Adrenal gland (tissue), 5 donors: Measurements from ENCODE around the gene RPN1.

ENCODE experiments used
- POLR2A ChIP-seq, 2 donors: fragments of 450-650 bp; IDR thresholded peaks; one replicate each; pipeline ENCODE4 v1.6.1; 2017; ENCODE audit warnings: antibody characterized with exemption in 2 of 2, mild to moderate bottlenecking in 2 of 2, moderate library complexity in 1 of 2
- TF ChIP-seq, protein P1 (sequence below), 6 experiments: fragments of 450-650 bp in 4 of 6; fragments of 200-600 bp in 2 of 6; sonication (generic) in 1 of 6; IDR thresholded peaks; 1 replicate in 5 of 6; 2 replicates in 1 of 6; pipeline versions ENCODE4 v1.5.1 to v1.8.0; 2016 to 2021; ENCODE audit warnings: antibody characterized with exemption in 6 of 6, mild to moderate bottlenecking in 2 of 6, moderate library complexity in 1 of 6
- donor health status: DM: no; HTN: no; CAD: no.

DNA sequence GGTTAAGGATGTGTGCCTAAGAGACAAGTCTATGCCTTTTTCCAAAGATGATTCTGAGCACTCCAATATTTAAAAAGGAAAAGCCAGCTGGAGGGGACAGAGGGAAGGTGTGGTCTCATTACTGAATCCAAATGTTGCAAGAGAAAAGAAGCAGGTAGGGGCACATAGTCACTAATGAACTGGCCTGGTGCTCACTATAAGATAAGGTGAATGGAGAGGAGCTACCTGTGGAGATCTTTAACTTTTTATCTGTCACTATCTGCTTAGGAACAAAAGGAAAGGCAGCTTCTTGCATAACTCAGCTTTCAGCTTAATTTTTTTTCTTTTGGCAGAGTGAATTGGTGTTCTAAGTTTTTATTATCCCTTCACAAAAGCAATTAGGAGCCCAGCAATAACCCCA lies 69.1 kb downstream of the RPN1 start:
- TF ChIP-seq, protein P1, sequence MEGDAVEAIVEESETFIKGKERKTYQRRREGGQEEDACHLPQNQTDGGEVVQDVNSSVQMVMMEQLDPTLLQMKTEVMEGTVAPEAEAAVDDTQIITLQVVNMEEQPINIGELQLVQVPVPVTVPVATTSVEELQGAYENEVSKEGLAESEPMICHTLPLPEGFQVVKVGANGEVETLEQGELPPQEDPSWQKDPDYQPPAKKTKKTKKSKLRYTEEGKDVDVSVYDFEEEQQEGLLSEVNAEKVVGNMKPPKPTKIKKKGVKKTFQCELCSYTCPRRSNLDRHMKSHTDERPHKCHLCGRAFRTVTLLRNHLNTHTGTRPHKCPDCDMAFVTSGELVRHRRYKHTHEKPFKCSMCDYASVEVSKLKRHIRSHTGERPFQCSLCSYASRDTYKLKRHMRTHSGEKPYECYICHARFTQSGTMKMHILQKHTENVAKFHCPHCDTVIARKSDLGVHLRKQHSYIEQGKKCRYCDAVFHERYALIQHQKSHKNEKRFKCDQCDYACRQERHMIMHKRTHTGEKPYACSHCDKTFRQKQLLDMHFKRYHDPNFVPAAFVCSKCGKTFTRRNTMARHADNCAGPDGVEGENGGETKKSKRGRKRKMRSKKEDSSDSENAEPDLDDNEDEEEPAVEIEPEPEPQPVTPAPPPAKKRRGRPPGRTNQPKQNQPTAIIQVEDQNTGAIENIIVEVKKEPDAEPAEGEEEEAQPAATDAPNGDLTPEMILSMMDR (IDR thresholded peaks at IDR 0.05): no peak
- TF ChIP-seq POLR2A (IDR thresholded peaks at IDR 0.05): no peak
